CD4-positive, alpha-beta memory T cell (primary cell): ENCODE measurements around the gene DONSON. TPM values are rescaled to one million over a fixed set of nuclear protein-coding genes. Genes with fewer than 3 reads are reported as not detected.

Experiments
- CTCF ChIA-PET: fragments of 350-600 bp; sonication (Branson Sonifier 250); formaldehyde crosslinking; loops from one replicate; lab custom pipeline; 2021; ENCODE audit warnings: inconsistent platforms; ENCODE audit not compliant: partially characterized antibody; lab: Charles Lee
- POLR2A ChIA-PET: fragments of 350-600 bp; sonication (Branson Sonifier 250); formaldehyde crosslinking; loops from one replicate; lab custom pipeline; 2021; ENCODE audit not compliant: partially characterized antibody; lab: Charles Lee
- DNase-seq, 5 donors: peaks; one replicate each; pipeline versions ENCODE4 v3.0.0 to v3.0.0-alpha.2; 2020 to 2022; ENCODE audit warnings: mixed read lengths in 1 of 5
- H3K27ac ChIP-seq: one replicate; pipeline ENCODE4 v1.7.0; 2013; ENCODE audit warnings: low read depth, low read length
- H3K27me3 ChIP-seq: 2 replicates; pipeline ENCODE4 v1.7.0; 2013; ENCODE audit warnings: mild to moderate bottlenecking, low read length, moderate library complexity; ENCODE audit not compliant: insufficient read depth
- H3K36me3 ChIP-seq: 2 replicates; pipeline ENCODE4 v1.7.0; 2013; ENCODE audit warnings: mild to moderate bottlenecking, low read length, moderate library complexity; ENCODE audit not compliant: insufficient read depth
- H3K4me1 ChIP-seq: 2 replicates; pipeline ENCODE4 v1.7.0; 2013; ENCODE audit warnings: mild to moderate bottlenecking, low read length, moderate library complexity; ENCODE audit not compliant: insufficient read depth
- H3K4me3 ChIP-seq, 2 donors: one replicate each; pipeline ENCODE4 v1.7.0; 2013; ENCODE audit warnings: low read length in 2 of 2, mild to moderate bottlenecking in 1 of 2
- H3K9me3 ChIP-seq, 2 donors: one replicate each; pipeline ENCODE4 v1.7.0; 2013; ENCODE audit warnings: low read length in 2 of 2, control low read depth in 1 of 2; ENCODE audit not compliant: control insufficient read depth in 1 of 2
- H3K27ac Mint-ChIP-seq, 7 donors: one replicate each; pipeline ENCODE4 v1.8.0; 2020 to 2021; ENCODE audit warnings: mixed read lengths in 7 of 7, mild to moderate bottlenecking in 6 of 7, inconsistent platforms in 3 of 7, moderate library complexity in 3 of 7
- H3K27me3 Mint-ChIP-seq, 2 donors: one replicate each; pipeline ENCODE4 v1.8.0; 2020 to 2021; ENCODE audit warnings: mixed read lengths in 2 of 2
- H3K36me3 Mint-ChIP-seq, 2 donors: one replicate each; pipeline ENCODE4 v1.8.0; 2020 to 2021; ENCODE audit warnings: mixed read lengths in 2 of 2, inconsistent platforms in 1 of 2, mild to moderate bottlenecking in 1 of 2
- H3K4me1 Mint-ChIP-seq, 4 donors: one replicate each; pipeline ENCODE4 v1.8.0; 2020 to 2021; ENCODE audit warnings: mixed read lengths in 4 of 4, mild to moderate bottlenecking in 1 of 4
- H3K4me3 Mint-ChIP-seq, 8 donors: one replicate each; pipeline ENCODE4 v1.8.0; 2020 to 2021; ENCODE audit warnings: mixed read lengths in 8 of 8, mild to moderate bottlenecking in 7 of 8, moderate library complexity in 6 of 8, inconsistent platforms in 3 of 8
- H3K9me3 Mint-ChIP-seq, 8 donors: one replicate each; pipeline ENCODE4 v1.8.0; 2020 to 2021; ENCODE audit warnings: mixed read lengths in 8 of 8, mild to moderate bottlenecking in 5 of 8, inconsistent platforms in 3 of 8, moderate library complexity in 1 of 8
- intact Hi-C: fragments of 100-400 bp; cut with micrococcal nuclease; formaldehyde crosslinking; loops from one replicate; pipeline ENCODE4 v1.15.1; 2023
- polyA plus RNA-seq, 2 donors: library from polyadenylated mRNA; unstranded; fragments of 300-500 nt; fragmentation: Illumina TruSeq; gene quantifications; one replicate each; pipeline ENCODE4 v1.2.3, GENCODE V29; 2021
- total RNA-seq, 2 experiments: library from RNA; stranded (reverse); gene quantifications; one replicate each; pipeline ENCODE4 v1.2.3, GENCODE V29; 2021

DONSON gene
- total and polyA plus RNA-seq, 4 experiments from 2014 or later = 2.2 to 13.7 (median 7.5) TPM

DNA sequence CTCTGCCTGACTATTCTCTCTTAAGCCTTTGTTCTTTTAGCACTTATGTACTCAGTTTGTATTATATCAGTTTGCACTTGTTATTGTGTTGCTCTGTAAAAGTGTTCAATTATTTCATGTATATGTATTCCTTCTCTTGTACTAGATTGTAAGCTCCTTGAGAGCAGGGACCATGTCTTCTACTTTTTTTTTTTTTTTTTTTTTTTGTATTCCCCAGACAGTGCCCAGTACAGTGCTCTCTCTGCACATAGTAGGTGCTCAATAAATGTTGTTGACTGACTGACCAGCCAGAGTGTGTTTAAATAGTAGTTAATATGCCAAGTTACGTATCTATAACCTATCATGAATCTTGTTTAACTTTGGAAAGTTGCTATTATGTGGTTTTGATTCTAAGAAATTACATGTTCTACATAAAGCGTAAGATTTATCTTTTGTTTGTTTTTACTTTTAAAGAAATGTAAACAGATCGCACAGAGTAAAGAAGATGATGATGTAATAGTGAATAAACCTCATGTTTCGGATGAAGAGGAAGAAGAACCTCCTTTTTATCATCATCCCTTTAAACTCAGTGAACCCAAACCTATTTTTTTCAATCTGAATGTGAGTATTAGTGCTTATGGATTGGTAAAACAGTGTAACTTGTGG is 29.6 kb downstream of the DONSON start:
- H3K4me3 Mint-ChIP-seq = peak overlapping the region in 2 of 8 donors; percentile 5 to 13
- Histone ChIP-seq H3K27ac (no peak overlapping the region), H3K27me3 (no peaks in the 10 kb centered on the region), H3K4me3 (no peak overlapping the region), H3K36me3 (peaks cover 73% of the 10 kb centered on the region), H3K9me3 (no peaks in the 10 kb centered on the region), H3K4me1 (peaks cover 53% of the 10 kb centered on the region)
- CTCF ChIA-PET = interaction anchor here (1.2 kb wide), 1 partner anchor 48 kb away, joined by 8 read pairs; no protein-coding TSS in a partner anchor
- H3K36me3 Mint-ChIP-seq = peaks cover 75 to 87% of the 10 kb centered on the region in 2 donors
- no peaks in the 10 kb centered on the region for H3K27me3 Mint-ChIP-seq
- intact Hi-C loops = loop anchor here (2.0 kb wide), 1 partner anchor 14 kb away; no protein-coding TSS in a partner anchor
- no peak for DNase-seq
- peak overlapping the region in 2 of 7 donors; percentile 55 to 75 for H3K27ac Mint-ChIP-seq
- no peaks in the 10 kb centered on the region for H3K9me3 Mint-ChIP-seq
- H3K4me1 Mint-ChIP-seq = peaks cover 49 to 89% (median 63%) of the 10 kb centered on the region in 4 donors
- POLR2A ChIA-PET = interaction anchor here (1.6 to 6.1 kb wide), 2 partner anchors 16 to 24 kb away, joined by 3 to 48 read pairs; partner anchors contain the start of genes GART and SON

DNA sequence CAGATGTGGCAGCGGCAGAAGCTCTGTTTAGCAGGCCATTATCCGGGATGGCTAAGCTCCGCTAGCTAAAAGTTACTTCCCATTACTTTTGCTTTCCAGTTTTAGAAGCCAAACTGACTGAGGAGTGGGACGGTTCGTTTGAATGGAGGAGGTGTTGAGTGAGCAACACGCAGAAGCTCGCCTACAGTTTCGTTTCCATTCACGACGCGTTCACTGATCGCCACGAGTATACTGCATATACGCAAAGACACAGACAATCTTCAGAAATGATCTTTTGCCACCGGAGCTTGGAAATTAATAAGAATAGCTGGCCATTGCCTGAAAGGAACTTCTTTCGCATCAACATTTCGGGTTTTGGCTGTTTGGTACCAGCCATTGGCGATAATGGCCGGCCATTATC is 31.0 kb downstream of the DONSON start:
- H3K4me1 Mint-ChIP-seq = peaks cover 45 to 80% (median 58%) of the 10 kb centered on the region in 4 donors
- peak overlapping the region in 1 of 8 donors; percentile 5 for H3K4me3 Mint-ChIP-seq
- H3K36me3 Mint-ChIP-seq = peaks cover 77 to 90% of the 10 kb centered on the region in 2 donors
- CTCF ChIA-PET = interaction anchor here (0.5 to 0.8 kb wide), 3 partner anchors 13 to 63 kb away, joined by 3 read pairs; no protein-coding TSS in a partner anchor
- H3K27me3 ChIP-seq = no peaks in the 10 kb centered on the region
- no peak overlapping the region for H3K27ac ChIP-seq
- H3K36me3 ChIP-seq = peaks cover 77% of the 10 kb centered on the region
- intact Hi-C loops = no loop called here
- DNase-seq = no peak
- no peaks in the 10 kb centered on the region for H3K27me3 Mint-ChIP-seq
- H3K9me3 Mint-ChIP-seq = no peaks in the 10 kb centered on the region
- no peak overlapping the region for H3K4me3 ChIP-seq
- peak overlapping the region in 1 of 7 donors; percentile 75 for H3K27ac Mint-ChIP-seq
- peaks cover 45% of the 10 kb centered on the region for H3K4me1 ChIP-seq
- POLR2A ChIA-PET = interaction anchor here (0.6 to 6.1 kb wide), 3 partner anchors 14 to 113 kb away, joined by 3 to 48 read pairs (median 3); partner anchors contain the start of genes GART and SON
- H3K9me3 ChIP-seq = no peaks in the 10 kb centered on the region

DNA sequence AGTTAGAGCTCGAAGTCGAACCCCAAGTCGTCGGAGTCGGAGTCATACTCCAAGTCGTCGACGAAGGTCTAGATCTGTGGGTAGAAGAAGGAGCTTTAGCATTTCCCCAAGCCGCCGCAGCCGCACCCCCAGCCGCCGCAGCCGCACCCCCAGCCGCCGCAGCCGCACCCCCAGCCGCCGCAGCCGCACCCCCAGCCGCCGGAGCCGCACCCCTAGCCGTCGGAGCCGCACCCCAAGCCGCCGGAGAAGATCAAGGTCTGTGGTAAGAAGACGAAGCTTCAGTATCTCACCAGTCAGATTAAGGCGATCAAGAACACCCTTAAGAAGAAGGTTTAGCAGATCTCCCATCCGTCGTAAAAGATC is 33.5 kb downstream of the DONSON start:
- Mint-ChIP-seq H3K9me3 (no peaks in the 10 kb centered on the region), H3K27ac (peak overlapping the region in 4 of 7 donors; percentile 51 to 77 (median 74)), H3K27me3 (no peaks in the 10 kb centered on the region), H3K4me3 (peak overlapping the region in 2 of 8 donors; percentile 42 to 63), H3K36me3 (peaks cover 72 to 89% of the 10 kb centered on the region in 2 donors), H3K4me1 (peaks cover 35 to 70% (median 47%) of the 10 kb centered on the region in 4 donors)
- CTCF ChIA-PET = interaction anchor here (0.6 kb wide), 1 partner anchor 39 kb away, joined by 3 read pairs; no protein-coding TSS in a partner anchor
- no peak overlapping the region for H3K27ac ChIP-seq
- peaks cover 86% of the 10 kb centered on the region for H3K36me3 ChIP-seq
- H3K4me3 ChIP-seq = no peak overlapping the region
- POLR2A ChIA-PET = interaction anchor here (6.1 kb wide), 1 partner anchor 12 kb away, joined by 48 read pairs; the partner anchor contains the start of genes GART and SON
- intact Hi-C loops = no loop called here
- H3K9me3 ChIP-seq = no peaks in the 10 kb centered on the region
- DNase-seq = no peak
- H3K4me1 ChIP-seq = peaks cover 30% of the 10 kb centered on the region
- no peaks in the 10 kb centered on the region for H3K27me3 ChIP-seq

DNA sequence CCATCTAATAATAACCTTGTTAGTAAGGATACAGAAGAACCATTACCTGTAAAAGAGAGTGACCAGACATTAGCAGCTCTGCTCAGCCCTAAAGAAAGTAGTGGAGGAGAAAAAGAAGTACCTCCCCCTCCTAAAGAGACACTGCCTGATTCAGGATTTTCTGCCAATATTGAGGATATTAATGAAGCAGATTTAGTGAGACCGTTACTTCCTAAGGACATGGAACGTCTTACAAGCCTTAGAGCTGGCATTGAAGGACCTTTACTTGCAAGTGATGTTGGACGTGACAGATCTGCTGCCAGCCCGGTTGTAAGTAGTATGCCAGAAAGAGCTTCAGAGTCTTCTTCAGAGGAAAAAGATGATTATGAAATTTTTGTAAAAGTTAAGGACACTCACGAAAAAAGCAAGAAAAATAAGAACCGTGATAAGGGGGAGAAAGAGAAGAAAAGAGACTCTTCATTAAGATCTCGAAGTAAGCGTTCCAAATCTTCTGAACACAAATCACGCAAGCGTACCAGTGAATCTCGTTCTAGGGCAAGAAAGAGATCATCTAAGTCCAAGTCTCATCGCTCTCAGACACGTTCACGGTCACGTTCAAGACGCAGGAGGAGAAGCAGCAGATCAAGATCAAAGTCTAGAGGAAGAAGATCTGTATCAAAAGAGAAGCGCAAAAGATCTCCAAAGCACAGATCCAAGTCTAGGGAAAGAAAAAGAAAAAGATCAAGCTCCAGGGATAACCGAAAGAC is 34.1 kb downstream of the DONSON start:
- POLR2A ChIA-PET = interaction anchor here (1.0 to 6.1 kb wide), 2 partner anchors 11 kb away, joined by 3 to 48 read pairs; partner anchors contain the start of genes GART and SON
- Mint-ChIP-seq H3K27me3 (no peaks in the 10 kb centered on the region), H3K27ac (peak overlapping the region in 5 of 7 donors; percentile 4 to 77 (median 70)), H3K9me3 (no peaks in the 10 kb centered on the region), H3K36me3 (peaks cover 72 to 89% of the 10 kb centered on the region in 2 donors), H3K4me1 (peaks cover 33 to 70% (median 50%) of the 10 kb centered on the region in 4 donors), H3K4me3 (peak overlapping the region in 5 of 8 donors; percentile 41 to 54 (median 42))
- Histone ChIP-seq H3K4me1 (peaks cover 33% of the 10 kb centered on the region), H3K36me3 (peaks cover 86% of the 10 kb centered on the region), H3K27ac (no peak overlapping the region), H3K9me3 (no peaks in the 10 kb centered on the region), H3K27me3 (no peaks in the 10 kb centered on the region), H3K4me3 (no peak overlapping the region)
- intact Hi-C loops = no loop called here
- no peak for DNase-seq
- CTCF ChIA-PET = interaction anchor here (0.6 kb wide), 1 partner anchor 39 kb away, joined by 3 read pairs; no protein-coding TSS in a partner anchor

DNA sequence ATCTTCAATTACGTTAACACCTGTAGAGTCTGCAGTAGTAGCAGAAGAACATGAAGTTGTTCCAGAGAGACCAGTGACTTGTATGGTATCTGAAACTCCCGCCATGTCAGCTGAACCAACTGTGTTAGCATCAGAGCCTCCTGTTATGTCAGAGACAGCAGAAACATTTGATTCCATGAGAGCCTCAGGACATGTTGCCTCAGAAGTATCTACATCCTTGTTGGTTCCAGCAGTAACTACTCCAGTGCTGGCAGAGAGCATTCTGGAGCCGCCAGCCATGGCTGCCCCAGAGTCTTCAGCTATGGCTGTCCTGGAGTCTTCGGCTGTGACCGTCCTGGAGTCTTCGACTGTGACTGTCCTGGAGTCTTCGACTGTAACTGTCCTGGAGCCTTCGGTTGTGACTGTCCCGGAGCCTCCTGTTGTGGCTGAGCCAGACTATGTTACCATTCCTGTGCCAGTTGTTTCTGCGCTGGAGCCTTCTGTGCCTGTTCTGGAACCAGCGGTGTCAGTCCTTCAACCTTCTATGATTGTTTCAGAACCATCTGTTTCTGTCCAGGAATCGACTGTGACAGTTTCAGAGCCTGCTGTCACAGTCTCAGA is 35.4 kb downstream of the DONSON start:
- POLR2A ChIA-PET = interaction anchor here (1.0 to 2.2 kb wide), 2 partner anchors 10 to 35 kb away, joined by 3 to 17 read pairs; partner anchors contain the start of genes DONSON and SON
- peaks cover 34 to 64% (median 51%) of the 10 kb centered on the region in 4 donors for H3K4me1 Mint-ChIP-seq
- no peak for DNase-seq
- H3K9me3 Mint-ChIP-seq = no peaks in the 10 kb centered on the region
- Histone ChIP-seq H3K36me3 (peaks cover 82% of the 10 kb centered on the region), H3K27ac (no peak overlapping the region), H3K9me3 (no peaks in the 10 kb centered on the region), H3K4me1 (peaks cover 31% of the 10 kb centered on the region), H3K4me3 (no peak overlapping the region), H3K27me3 (no peaks in the 10 kb centered on the region)
- H3K27me3 Mint-ChIP-seq = no peaks in the 10 kb centered on the region
- H3K4me3 Mint-ChIP-seq = no peak overlapping the region
- intact Hi-C loops = loop anchor here (2.0 kb wide), 1 partner anchor 16 kb away; no protein-coding TSS in a partner anchor
- CTCF ChIA-PET = no interaction called here
- H3K36me3 Mint-ChIP-seq = peaks cover 71 to 89% of the 10 kb centered on the region in 2 donors
- H3K27ac Mint-ChIP-seq = peak overlapping the region in 1 of 7 donors; percentile 78

DNA sequence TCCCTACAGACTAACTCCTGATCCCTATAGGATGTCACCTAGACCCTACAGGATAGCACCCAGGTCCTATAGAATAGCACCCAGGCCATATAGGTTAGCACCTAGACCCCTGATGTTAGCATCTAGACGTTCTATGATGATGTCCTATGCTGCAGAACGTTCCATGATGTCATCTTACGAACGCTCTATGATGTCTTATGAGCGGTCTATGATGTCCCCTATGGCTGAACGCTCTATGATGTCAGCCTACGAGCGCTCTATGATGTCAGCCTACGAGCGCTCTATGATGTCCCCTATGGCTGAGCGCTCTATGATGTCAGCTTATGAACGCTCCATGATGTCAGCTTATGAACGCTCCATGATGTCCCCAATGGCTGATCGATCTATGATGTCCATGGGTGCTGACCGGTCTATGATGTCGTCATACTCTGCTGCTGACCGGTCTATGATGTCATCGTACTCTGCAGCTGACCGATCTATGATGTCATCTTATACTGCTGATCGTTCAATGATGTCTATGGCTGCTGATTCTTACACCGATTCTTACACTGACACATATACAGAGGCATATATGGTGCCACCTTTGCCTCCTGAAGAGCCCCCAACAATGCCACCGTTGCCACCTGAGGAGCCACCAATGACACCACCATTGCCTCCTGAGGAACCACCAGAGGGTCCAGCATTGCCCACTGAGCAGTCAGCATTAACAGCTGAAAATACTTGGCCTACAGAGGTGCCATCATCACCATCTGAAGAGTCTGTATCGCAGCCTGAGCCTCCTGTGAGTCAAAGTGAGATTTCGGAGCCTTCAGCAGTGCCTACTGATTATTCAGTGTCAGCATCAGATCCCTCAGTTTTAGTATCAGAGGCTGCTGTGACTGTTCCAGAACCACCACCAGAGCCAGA is 36.1 kb downstream of the DONSON start:
- CTCF ChIA-PET = interaction anchor here (0.9 kb wide), 1 partner anchor 53 kb away, joined by 3 read pairs; no protein-coding TSS in a partner anchor

More for the DNA sequence above, 36.1 kb downstream of the DONSON start:
- Mint-ChIP-seq H3K36me3 (peaks cover 63 to 86% of the 10 kb centered on the region in 2 donors), H3K27me3 (no peaks in the 10 kb centered on the region), H3K4me3 (peak overlapping the region in 1 of 8 donors; percentile 49), H3K9me3 (no peaks in the 10 kb centered on the region), H3K4me1 (peaks cover 29 to 57% (median 45%) of the 10 kb centered on the region in 4 donors), H3K27ac (peak overlapping the region in 3 of 7 donors; percentile 37 to 78 (median 68))
- Histone ChIP-seq H3K4me1 (peaks cover 32% of the 10 kb centered on the region), H3K36me3 (peaks cover 81% of the 10 kb centered on the region), H3K27ac (no peak overlapping the region), H3K4me3 (no peak overlapping the region), H3K27me3 (no peaks in the 10 kb centered on the region), H3K9me3 (no peaks in the 10 kb centered on the region)
- POLR2A ChIA-PET = interaction anchor here (1.0 to 2.2 kb wide), 3 partner anchors 9 to 72 kb away, joined by 3 to 17 read pairs (median 4); partner anchors contain the start of genes DONSON and SON
- intact Hi-C loops = loop anchor here (2.0 kb wide), 1 partner anchor 16 kb away; no protein-coding TSS in a partner anchor
- peak in 1 of 5 donors; percentile 28 for DNase-seq
